Suppressor macrophage treated with lipopolysaccharide for 1 hour (primary cell): ENCODE results near the gene TRRAP.
"Not testable (repeated sequence)": the region's sequence is repeated elsewhere in the genome, so short reads cannot be mapped to it uniquely, and the experiment has no call there.

ENCODE experiments used
- DNase-seq, 3 donors: peaks; one replicate each; pipeline ENCODE4 v3.0.0-alpha.2; 2020 to 2022

The TRRAP gene

GRCh38 chr7:98866765-98867164 lies 11.6 kb upstream of the TRRAP start:
- DNase-seq, result no peak

DNA sequence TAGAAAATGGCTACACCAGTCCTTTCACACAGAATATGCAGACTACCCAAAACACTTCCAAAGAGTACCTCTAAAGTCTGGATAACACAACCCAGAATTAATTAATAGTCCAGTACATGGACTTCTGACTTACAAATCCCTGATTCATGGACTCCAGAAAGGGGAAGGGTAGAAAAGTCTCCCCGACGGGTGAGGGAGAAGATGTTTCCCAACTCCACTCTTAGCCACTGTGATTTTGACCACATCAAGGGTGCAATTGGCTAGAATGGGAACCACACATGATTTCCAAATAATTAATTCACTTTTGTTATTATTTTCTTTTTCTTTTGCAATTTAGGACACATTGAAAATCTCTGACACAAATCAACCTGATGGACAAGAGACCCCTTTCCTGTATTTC lies 9.9 kb upstream of the TRRAP start:
- peak; percentile 37 to 63 (median 60) for DNase-seq

DNA sequence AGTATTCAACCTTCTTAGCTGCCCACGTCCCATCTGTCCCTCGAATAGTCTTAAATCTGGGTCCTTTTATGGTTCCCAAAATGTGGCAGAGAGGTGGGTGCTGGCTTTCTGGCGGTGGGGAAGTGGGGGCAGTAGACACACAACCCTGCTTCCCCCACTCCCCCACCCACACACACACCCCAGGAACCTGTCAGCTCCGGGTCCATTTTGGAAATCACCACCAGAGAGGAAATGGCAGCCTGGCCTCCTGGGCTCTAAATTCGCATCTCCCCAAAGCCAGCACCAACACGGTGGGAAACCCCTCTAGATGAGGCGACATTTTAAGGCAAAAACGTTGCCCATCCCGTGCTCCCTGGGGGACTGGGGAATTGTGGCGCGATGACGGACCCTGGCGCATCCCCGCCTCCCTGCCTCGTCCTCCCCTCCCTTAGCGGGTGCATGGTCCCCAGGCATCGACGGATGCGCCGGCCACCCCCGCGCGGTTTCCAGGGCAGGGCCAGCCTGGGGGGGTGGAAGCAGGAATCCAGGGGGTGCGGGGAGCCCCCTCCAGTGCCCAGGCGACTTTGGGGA lies 9.2 kb upstream of the TRRAP start:
- peak in 1 of 3 donors; percentile 5 for DNase-seq

GRCh38 chr7:98869597-98870120 lies 8.7 kb upstream of the TRRAP start, which contains the start of gene TMEM130:
TSS of gene TMEM130 (minus strand) at chr7:98870014. CDS start at chr7:98869861, 153 bp downstream.
- DNase-seq, result peak in 1 of 3 donors; percentile 10

DNA sequence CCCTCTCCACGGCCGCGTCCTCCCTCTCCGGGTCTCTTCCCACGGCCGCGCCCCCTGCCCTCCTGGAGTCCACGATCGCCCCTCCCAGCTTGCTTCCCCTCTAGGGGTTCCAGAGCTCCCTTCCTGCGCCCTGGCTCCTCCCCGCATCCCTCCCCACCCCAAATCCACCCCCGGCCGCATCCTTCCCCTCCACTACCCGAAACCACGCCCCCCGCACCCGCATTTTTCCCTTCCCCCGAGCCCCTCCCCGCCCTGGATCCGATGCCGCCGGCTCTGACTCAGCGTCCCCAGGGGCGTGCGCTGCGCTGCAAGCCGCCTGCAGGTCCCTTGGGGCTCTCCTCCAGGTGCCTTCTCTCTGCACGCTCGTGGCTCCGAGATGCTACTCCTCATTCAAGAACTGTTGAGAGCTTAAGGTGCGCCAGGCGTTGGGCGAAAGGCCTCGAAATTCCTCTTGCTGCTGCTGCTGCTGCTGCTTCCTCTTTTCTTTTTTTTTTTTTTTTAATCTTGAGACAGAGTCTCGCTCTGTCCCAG lies 8.1 kb upstream of the TRRAP start:
- DNase-seq, result peak; percentile 57 to 80 (median 74)

DNA sequence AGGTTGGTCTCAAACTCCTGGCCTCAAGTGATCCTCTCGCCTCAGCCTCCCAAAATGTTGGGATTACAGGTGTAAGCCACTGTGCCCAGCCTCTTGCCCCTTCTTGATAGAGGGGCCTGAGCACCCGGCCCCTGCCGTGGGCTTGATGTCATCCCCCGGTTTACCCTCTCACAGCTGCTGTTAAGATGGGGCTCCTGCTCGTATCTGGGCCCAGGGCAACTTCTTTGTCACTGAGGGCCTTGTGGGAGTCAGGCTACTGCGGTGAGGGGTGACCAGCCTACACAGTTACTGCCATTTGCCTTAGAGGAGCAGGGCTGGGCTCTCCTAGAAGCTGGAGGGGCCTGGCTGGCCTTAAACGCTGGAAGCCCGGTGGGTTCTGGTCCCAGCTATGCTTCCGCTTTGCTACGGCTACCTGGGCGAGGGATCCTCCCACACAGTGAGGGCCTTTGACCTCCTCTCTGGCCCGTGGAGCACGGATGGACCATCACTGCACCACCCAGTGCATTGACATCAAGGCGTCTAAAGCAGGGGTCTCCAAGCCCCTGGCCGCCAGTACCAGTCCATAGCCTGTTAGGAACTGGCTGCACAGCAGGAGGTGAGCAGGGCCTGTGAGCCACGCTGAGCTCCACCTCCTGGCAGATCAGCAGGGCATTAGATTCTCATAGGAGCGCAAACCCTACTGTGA lies 7.4 kb upstream of the TRRAP start:
- DNase-seq, result no peak

GRCh38 chr7:98872328-98872924 lies 5.9 kb upstream of the TRRAP start:
- peak; percentile 65 to 75 (median 69) for DNase-seq

GRCh38 chr7:98873610-98874009 lies 4.7 kb upstream of the TRRAP start:
- not testable (repeated sequence) for DNase-seq

DNA sequence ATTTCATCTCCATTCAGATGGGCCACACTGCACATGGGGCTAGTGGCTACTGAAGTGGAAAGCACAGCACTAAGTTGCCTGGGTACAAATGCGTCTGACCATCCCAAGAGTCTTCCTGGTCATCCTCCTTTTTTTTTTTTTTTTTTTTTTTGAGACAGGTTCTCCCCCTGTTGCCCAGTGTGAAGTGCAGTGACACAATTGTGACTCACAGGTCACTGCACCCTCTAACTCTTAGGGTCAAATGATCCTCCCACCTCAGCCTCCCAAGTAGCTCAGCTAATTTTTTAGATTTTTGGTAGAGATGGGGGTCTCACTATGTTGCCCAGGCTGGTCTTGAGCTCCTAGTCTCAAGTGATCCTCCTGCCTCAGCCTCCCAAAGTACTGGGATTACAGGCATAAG lies 3.4 kb upstream of the TRRAP start:
- DNase-seq, result no peak

GRCh38 chr7:98875501-98875900 lies 2.8 kb upstream of the TRRAP start:
- no peak for DNase-seq

DNA sequence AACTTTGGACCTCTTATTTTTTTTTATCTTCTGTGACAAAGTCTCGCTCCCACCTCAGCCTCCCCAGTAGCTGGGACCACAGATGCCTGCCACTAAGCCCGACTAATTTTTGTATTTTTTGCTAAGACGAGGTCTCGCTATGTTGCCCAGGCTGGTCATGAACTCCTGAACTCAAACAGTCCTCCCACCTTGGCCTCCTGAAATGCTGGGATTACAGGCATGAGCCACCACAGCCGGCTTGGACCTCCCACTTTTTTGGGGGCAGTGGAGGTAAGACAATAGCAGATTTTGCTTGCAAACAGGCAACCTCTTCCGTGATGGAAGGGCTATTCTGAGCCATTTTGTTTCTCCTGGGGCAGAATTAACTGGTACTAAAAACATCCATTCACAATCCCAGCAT lies 1.2 kb upstream of the TRRAP start:
- DNase-seq, result no peak

DNA sequence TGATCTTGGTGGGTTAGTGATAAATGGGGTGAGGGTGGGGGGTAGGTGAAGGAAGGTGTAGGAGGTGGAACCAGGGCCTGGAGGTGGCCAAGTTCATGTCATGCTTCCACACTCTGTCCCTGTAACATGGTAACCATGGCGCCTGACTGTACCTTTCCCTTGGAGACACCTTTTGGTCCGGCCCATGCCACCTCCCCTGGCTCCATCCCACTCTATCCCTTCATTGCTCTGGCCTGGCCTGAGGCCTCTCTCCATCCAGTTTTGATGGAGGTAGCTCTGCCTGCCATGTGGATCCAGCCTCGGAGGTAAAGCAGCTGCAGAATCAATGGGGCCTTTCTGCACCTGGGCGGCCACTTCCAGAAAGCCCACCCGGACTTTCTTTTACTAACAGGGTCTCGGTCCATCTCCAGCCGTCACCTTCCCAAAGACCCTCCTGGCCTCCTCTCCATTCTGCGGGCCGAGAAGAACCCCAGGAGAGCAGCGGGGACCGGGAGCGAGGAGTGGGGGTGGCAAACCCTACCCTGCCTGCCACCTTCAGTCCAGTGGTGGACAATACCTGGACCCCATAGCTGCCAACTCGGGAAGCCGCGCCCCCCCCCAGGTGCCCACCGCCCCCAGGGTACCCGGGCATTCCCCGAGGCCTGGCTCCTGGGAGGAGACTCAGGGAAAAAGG lies 504 bp upstream of the TRRAP start:
- DNase-seq, result no peak

DNA sequence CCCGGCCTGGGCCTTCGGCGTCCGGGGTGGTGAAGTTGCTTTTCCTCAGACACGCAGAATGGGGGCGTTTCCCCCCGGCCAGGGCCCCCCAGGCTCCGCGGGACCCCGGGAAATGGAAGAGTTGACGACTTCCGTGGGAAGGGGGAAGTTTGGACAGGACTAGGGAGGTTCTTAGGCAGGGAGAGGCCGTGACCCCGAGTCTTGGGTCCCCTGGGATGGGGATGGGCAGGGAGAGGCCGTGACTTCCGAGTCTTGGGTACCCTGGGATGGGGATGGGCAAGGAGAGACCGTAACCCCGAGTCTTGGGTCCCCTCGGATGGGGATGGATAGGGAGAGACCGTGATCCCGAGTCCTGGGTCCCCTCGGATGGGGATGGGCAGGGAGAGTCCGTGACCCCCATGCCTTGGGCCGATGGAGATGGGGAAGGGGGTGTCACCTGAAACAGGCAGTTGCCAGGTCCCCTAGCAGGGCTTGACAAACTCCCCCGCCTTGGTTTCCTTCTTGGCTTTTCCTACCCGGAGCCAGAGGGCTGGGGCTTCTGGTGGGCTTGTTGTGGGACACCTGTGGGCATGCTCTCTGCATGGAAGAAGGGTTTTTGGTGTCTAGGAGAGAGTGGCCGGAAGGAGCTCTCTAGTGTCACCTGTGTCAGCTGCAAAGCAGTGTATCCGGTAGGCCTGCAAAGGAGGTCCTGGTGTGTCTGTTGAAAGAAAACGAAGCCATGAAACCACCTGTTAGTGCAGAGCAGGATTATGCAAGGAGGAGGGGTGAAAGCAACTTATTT lies 1.1 kb downstream of the TRRAP start:
- peak in 2 of 3 donors; percentile 14 to 24 for DNase-seq

- no peak for DNase-seq
Measured at GRCh38 chr7:98879979-98880315, 1.6 kb downstream of the TRRAP start.

GRCh38 chr7:98880485-98880884 lies 2.2 kb downstream of the TRRAP start:
- DNase-seq, result no peak

- no peak for DNase-seq
Measured at GRCh38 chr7:98881561-98882315, 3.4 kb downstream of the TRRAP start.

DNA sequence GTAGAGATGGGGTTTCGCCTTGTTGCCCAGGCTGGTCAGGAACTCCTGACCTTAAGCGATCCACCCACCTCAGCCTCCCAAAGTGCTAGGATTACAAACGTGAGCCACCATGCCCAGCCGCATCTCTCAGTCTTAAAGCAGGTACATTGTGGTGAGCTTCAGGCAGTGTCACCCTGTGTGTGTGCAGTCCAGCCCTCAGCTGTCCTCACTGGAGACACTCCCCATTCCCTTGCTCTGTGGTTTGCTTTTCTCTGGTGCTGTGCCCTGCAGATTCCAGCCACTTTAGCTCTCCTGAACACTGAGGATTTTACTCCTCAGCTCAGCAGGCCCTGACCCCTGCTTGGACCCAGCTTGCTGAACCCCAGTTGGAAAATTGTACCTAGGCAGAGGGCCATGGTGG lies 6.1 kb downstream of the TRRAP start:
- DNase-seq, result no peak

- DNase-seq, result no peak
Measured at GRCh38 chr7:98887038-98887437, 8.7 kb downstream of the TRRAP start.

GRCh38 chr7:98892609-98893008 lies 14.3 kb downstream of the TRRAP start:
- no peak for DNase-seq

- DNase-seq, result no peak
Measured at GRCh38 chr7:98899816-98900215, 21.5 kb downstream of the TRRAP start.

DNA sequence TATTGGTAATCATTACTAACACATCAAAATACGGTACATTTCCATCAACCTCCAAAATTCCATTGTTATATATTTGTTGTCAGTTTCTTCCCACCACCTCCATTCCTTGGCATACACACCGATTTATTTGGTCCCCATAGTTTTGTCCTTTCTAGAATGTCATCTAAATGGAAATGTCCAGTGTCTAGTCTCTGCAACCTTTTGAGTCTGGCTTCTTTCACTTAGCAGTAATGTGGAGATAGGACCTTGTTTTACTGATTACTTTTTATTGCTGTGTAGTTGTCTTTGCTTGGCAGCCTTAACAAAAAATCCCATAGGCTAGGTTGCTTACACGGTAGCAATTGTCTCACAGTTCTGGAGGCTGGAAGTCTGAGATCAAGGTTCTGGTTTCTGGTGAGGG lies 22.5 kb downstream of the TRRAP start:
- no peak for DNase-seq

GRCh38 chr7:98902523-98902922 lies 24.2 kb downstream of the TRRAP start:
- DNase-seq, result no peak
